Measurements from ENCODE around the gene TANK. TPM values are rescaled to one million over a fixed set of nuclear protein-coding genes. Genes with fewer than 3 reads are reported as not detected.

The TANK gene
- total RNA-seq, 1 donor from 2014 or later: 45.4 TPM

DNA sequence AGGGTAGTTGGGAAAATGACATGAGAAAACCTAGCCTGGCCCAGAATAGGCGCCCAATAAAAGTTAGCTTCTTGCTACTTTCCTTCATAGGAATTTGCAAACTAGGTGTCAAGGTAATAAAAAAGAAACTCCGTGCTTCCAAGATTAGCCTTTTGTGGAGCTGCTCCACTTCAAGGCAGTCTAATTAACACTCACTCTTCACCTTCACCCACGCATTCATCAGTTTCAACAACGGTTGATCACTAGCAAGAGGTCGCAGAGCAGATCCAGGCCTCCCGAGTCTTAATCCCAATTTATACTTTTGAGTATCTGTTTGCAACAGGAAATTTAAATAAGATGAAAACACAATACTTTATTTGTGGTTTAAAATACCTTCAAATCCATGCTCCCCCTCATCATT, 39.5 kb upstream of the TANK start:
- Mint-ChIP-seq H3K36me3 (ENCODE audit: low read depth) (no peaks in the 10 kb centered on the region), H3K27ac (ENCODE audit: unreplicated experiment) (no peak overlapping the region), H3K4me3 (ENCODE audit: unreplicated experiment) (no peak overlapping the region), H3K9me3 (ENCODE audit: low read depth) (no peaks in the 10 kb centered on the region), H3K4me1 (ENCODE audit: low read depth) (peaks cover 48% of the 10 kb centered on the region), H3K27me3 (ENCODE audit: low read depth) (no peaks in the 10 kb centered on the region)
- DNase-seq (ENCODE audit: low spot score): no peak
- TF ChIP-seq, protein P1, sequence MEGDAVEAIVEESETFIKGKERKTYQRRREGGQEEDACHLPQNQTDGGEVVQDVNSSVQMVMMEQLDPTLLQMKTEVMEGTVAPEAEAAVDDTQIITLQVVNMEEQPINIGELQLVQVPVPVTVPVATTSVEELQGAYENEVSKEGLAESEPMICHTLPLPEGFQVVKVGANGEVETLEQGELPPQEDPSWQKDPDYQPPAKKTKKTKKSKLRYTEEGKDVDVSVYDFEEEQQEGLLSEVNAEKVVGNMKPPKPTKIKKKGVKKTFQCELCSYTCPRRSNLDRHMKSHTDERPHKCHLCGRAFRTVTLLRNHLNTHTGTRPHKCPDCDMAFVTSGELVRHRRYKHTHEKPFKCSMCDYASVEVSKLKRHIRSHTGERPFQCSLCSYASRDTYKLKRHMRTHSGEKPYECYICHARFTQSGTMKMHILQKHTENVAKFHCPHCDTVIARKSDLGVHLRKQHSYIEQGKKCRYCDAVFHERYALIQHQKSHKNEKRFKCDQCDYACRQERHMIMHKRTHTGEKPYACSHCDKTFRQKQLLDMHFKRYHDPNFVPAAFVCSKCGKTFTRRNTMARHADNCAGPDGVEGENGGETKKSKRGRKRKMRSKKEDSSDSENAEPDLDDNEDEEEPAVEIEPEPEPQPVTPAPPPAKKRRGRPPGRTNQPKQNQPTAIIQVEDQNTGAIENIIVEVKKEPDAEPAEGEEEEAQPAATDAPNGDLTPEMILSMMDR (IDR thresholded peaks at IDR 0.05): no peak

DNA sequence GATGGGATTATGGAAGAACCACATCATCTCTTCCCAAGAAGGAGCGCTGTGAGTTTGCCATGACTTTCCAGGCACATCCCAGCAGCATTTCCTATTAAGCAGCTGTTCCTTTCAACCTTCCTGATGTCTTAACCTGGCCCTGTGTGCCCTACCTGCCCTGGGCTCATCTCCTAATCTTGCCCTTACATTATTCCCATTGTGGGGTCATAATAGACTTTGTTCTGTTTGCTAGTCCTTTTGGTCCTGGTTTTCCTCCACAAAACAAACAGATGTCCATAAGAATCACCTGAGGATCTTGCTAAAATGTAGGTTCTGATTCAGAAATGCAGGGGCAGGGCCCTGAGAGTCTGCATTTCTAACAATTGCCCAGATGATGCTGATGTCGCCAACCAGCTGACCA, 38.6 kb upstream of the TANK start:
- Mint-ChIP-seq H3K36me3 (ENCODE audit: low read depth) (no peaks in the 10 kb centered on the region), H3K27ac (ENCODE audit: unreplicated experiment) (no peak overlapping the region), H3K4me1 (ENCODE audit: low read depth) (peaks cover 43% of the 10 kb centered on the region), H3K9me3 (ENCODE audit: low read depth) (no peaks in the 10 kb centered on the region), H3K4me3 (ENCODE audit: unreplicated experiment) (no peak overlapping the region), H3K27me3 (ENCODE audit: low read depth) (no peaks in the 10 kb centered on the region)
- TF ChIP-seq, protein P1 (IDR thresholded peaks at IDR 0.05): no peak
- no peak for DNase-seq (ENCODE audit: low spot score)

DNA sequence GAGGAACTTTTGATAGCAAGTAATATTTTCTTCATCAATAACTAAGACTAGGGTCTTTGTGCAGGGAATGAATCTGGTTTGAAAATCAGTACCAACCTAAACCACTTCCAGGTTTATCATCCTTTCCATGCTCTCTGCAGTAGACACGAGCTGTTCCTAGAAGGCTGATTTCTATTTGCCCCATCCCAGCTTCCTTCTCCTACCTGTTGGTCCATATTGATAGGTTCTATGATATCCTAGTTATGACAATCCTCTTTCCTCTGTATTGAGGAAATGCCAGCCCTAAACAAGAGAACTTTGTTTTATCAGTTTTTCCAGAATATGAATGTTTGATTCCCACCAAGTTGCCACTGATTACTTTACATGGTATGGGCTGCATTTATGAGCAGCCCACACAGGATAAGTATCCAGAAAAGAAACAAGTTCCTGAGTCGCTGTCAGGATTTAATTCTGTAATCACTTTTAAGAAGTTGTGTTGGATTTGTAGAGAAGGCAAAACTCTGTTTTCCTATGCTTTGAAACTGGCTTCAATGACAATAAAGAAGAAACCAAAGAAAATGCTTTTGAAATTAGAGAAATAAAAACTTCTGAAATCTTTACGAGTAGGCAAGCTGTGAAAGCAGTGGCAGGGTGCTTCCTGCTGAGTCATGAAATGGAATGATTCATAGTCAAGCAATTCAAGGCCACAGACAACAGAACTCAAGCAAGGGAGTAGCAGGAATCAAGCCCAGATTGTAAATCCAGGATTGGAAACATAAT, 37.3 kb upstream of the TANK start:
- H3K27me3 Mint-ChIP-seq (ENCODE audit: low read depth): no peaks in the 10 kb centered on the region
- no peak for DNase-seq (ENCODE audit: low spot score)
- H3K4me3 Mint-ChIP-seq (ENCODE audit: unreplicated experiment): peak overlapping the region; percentile 49
- TF ChIP-seq, protein P1 (IDR thresholded peaks at IDR 0.05): no peak
- peak overlapping the region; percentile 98 for H3K27ac Mint-ChIP-seq (ENCODE audit: unreplicated experiment)
- no peaks in the 10 kb centered on the region for H3K36me3 Mint-ChIP-seq (ENCODE audit: low read depth)
- H3K9me3 Mint-ChIP-seq (ENCODE audit: low read depth): no peaks in the 10 kb centered on the region
- peaks cover 42% of the 10 kb centered on the region for H3K4me1 Mint-ChIP-seq (ENCODE audit: low read depth)

DNA sequence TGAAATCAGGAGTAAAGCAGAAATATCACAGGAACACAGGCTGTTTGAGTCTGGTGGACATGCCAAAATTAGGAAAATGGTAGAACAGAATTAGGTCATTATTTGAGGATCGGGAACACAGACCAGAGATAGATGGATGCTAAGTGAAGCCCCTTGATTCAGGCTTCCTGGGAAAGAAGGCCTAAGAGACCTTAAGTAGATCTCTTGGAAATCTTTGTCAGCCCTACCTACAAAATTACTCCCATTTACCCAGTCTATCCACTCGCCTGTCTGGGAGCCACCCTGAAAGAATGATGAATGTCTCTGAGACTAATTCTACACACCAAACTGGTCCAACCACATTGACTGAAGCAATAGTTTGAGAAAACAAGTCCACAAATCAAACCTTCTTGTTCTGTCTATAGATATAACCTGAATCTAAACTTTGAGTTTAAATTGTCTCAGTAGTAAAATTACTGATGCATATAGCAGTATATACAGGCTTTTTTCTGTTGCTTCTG, 36.6 kb upstream of the TANK start:
- Mint-ChIP-seq H3K4me3 (ENCODE audit: unreplicated experiment) (peak overlapping the region; percentile 49), H3K27ac (ENCODE audit: unreplicated experiment) (peak overlapping the region; percentile 98), H3K9me3 (ENCODE audit: low read depth) (no peaks in the 10 kb centered on the region), H3K4me1 (ENCODE audit: low read depth) (peaks cover 42% of the 10 kb centered on the region), H3K36me3 (ENCODE audit: low read depth) (no peaks in the 10 kb centered on the region), H3K27me3 (ENCODE audit: low read depth) (no peaks in the 10 kb centered on the region)
- DNase-seq (ENCODE audit: low spot score): no peak
- TF ChIP-seq, protein P1 (IDR thresholded peaks at IDR 0.05): no peak

DNA sequence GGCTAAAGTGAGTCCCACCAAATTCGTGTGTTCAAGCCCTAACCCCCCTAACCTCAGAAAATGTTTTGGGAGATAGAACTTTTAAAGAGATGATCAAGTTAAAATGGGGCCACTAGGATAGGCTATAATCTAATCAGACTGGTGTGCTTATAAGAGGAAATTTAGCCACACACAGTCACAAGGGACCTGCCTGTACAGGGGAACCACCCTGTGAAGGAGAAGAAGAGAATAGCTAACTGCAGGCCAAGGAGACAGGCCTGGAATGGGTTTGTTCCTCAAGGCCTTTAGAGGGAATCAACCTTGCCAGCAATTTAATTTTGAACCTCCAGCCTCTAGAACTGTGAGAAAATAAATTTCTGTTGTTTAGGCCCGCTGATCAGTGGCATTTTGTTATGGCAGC, 36.0 kb upstream of the TANK start:
- H3K4me1 Mint-ChIP-seq (ENCODE audit: low read depth): peaks cover 42% of the 10 kb centered on the region

More for the DNA sequence above, 36.0 kb upstream of the TANK start:
- Mint-ChIP-seq H3K27me3 (ENCODE audit: low read depth) (no peaks in the 10 kb centered on the region), H3K4me3 (ENCODE audit: unreplicated experiment) (no peak overlapping the region), H3K9me3 (ENCODE audit: low read depth) (no peaks in the 10 kb centered on the region), H3K27ac (ENCODE audit: unreplicated experiment) (peak overlapping the region; percentile 98), H3K36me3 (ENCODE audit: low read depth) (no peaks in the 10 kb centered on the region)
- TF ChIP-seq, protein P1 (IDR thresholded peaks at IDR 0.05): no peak
- DNase-seq (ENCODE audit: low spot score): no peak
